NCI-H345 (cell line): ENCODE results near the gene KRTAP5-3.
A peak's percentile ranks its signal among the peaks of the same experiment; 100 is the strongest.
"Not testable (repeated sequence)": the region's sequence is repeated elsewhere in the genome, so short reads cannot be mapped to it uniquely, and the experiment has no call there.

Source experiments
- DNase-seq: peaks from one replicate; lab custom pipeline; 2025; lab: John Stamatoyannopoulos, UW

KRTAP5-3 gene, protein sequence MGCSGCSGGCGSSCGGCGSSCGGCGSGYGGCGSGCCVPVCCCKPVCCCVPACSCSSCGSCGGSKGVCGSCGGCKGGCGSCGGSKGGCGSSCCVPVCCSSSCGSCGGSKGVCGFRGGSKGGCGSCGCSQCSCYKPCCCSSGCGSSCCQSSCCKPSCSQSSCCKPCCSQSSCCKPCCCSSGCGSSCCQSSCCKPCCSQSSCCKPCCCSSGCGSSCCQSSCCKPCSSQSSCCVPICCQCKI

DNA sequence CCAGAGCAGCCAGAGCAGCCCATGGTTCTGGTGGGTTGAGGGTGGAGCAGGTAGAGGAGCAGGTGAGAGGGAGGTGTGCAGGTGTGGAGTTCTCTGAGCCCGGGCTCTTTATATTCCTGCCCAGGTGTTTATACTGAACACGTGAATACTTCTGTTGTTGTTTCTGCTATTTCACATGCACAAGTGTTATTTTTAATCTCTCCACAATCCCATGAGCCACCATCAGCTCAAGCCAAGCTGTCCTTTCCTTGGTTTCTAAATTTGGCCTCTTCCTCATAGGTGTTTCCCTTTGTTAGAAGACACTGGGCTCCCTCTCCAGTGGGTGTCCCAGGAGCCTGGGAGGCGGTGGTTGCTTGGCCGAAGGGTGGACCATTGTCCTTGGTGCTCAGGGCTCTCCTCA lies at the start of gene KRTAP5-3:
Gene KRTAP5-3 (minus strand): TSS at position 101 of the 400 bp plus-strand sequence. CDS start 78 bp downstream, at position 23.
- DNase-seq = peak; percentile 40

GRCh38 chr11:1656670-1657069 lies 48.4 kb upstream of the KRTAP5-3 start:
- no peak for DNase-seq

DNA sequence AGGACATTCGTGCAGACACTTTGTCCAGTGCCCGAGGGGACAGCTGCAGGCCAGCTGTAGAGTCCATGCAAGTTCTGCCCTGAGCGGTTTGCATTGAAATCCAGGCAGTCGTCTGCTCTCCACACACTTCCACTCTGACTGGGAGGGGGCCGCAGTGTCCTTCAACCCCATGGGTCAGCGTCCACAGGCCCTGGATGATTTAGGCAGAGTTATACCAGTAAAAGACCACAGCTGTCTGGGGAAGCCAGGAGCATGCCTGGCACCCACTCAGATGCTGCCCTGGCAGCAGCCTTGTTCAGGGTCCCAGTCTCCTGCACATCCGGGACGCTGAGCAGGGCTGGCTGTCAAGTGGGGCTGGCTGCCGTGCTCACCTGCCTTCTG lies 47.8 kb upstream of the KRTAP5-3 start:
- no peak for DNase-seq

DNA sequence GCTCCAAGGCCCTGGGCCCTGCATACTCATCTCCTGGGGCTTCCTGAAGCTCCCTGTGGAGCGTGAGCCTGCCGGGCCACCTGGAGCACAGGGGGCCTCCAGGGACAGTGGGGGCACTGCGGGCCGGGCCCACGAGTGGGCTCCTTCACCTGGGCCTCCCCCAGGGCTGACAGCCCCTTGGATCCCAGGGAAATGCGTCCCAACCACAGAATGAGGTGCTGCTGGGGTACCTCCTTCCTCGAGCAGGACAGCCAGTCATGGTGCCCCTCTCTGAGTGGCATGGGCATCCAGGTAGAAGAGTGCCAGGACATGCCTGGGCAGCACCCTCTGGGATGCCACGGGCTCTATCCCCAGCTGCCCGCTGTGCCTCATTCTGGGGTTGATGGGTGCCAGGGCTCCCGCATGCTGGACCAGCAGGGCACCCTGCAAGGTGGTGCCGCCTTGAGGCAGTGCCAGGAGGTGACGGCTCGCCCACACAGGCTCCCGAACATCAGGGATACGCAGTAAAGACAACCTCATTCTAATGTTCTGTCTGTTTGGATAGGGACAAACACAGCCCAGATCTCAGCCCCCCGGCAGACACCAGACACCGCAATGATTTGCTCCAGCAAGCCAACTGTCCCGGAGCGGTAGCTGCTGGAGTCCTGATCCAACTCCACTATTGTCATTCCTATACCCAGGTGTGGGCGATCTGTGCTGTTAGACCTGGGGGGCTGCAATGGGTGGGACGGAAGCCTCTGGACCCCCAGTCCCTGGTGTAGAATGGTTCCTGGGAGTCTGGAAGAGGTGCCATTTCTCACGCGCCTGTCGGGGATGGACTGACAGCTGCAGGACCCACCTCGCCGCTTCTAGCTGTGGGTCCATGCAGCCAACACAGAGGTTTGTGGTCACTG lies 47.2 kb upstream of the KRTAP5-3 start:
- DNase-seq = peak; percentile 45

DNA sequence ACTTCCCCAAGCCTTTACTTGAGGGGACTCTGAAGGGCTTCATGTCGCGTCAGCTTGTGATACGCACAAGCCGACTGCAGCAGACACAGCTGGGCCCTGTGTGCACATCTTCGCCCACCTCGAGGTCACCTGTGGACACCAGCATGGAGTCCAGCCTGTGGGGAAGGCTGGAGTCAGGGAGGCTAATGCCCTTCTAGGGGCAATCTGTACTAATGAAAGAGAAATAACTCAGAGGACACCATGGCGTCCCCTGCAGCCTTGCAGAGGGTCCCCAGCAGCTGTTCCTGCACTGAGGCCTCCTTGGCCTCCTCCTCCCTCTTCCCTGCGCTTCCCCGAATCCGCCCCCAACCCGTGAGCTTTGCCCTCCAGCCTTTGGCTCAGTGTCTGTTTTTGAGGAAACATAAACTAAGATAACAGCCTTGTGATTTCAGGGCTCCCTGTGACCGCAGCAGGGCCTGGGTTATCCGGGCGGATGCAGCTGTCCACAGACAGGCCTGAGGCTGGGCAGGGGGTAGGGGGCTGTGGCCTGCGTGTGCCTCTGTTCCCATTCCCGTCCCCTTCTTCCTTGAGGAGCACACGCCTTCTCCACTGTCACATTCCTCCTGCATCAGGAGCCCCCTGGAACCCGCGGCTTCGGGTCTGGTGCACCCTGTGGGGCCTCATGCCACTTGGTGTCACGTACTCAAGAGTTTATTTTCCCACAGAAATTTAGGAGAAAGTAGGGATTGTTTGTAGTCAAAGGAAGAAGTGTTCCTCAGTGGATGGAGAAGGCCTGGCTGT lies 46.3 kb upstream of the KRTAP5-3 start:
- DNase-seq = no peak

DNA sequence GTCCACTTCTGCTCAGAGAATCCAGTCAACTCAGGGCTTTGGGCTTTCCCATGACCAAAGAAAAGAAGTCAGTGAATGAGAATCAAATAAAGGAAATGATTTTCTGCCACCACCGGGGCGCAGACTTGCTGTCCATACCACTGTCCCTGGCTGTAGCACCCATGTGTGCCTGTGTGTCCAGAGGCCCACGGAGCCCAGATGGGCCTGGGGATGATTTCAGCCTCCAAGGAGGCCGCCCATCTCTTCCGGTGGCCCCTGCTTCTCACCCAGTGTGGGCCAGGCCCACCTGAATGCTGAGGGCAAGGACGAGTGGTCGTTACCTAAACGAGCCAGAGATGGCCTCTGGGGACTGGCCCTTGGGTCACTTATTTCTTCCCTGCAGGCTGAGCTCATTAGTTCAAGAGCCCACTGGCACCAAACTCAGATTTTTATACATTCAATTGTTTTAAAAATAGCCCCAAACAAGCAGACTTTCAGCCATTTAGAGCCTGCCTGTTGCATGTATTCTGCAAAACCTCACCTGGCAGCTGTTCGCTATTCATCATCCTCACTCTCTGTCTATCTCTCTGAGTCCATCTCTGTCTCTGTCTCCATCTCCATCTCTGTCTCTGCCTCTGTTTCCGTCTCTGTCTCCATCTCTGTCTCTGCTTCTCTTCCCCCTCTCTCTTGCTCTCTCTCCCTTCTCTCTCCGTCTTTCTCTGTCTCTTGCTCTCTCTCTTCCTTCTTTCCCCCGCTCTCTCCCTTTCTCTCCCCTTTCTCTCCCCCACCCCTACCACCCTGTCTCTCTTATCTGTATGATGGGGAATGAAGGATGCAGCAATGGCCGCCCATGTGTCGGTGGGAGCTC lies 45.5 kb upstream of the KRTAP5-3 start:
- DNase-seq = no peak

GRCh38 chr11:1652771-1653540 lies 44.7 kb upstream of the KRTAP5-3 start:
- peak; percentile 70 for DNase-seq

DNA sequence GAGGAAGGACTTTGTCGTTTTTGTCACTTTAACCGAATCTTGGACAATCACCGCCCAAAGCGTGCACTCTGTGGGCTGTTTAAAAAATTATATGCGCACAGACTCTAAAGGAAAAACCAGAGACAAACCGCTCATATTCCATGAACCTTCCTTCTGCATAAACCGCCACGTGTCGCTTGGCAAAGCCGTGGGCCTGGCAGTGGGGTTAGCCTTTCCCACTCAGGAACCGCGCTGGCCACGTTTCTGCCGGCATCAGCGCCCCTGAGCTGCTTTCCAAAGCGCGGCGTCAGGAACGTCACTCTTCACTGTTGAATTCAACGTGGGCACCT lies 44.1 kb upstream of the KRTAP5-3 start:
- no peak for DNase-seq

- DNase-seq = no peak
Measured at GRCh38 chr11:1652026-1652425, 43.8 kb upstream of the KRTAP5-3 start.

GRCh38 chr11:1651411-1651980 lies 43.2 kb upstream of the KRTAP5-3 start:
- no peak for DNase-seq

- DNase-seq = peak; percentile 13
Measured at GRCh38 chr11:1650918-1651262, 42.6 kb upstream of the KRTAP5-3 start.

DNA sequence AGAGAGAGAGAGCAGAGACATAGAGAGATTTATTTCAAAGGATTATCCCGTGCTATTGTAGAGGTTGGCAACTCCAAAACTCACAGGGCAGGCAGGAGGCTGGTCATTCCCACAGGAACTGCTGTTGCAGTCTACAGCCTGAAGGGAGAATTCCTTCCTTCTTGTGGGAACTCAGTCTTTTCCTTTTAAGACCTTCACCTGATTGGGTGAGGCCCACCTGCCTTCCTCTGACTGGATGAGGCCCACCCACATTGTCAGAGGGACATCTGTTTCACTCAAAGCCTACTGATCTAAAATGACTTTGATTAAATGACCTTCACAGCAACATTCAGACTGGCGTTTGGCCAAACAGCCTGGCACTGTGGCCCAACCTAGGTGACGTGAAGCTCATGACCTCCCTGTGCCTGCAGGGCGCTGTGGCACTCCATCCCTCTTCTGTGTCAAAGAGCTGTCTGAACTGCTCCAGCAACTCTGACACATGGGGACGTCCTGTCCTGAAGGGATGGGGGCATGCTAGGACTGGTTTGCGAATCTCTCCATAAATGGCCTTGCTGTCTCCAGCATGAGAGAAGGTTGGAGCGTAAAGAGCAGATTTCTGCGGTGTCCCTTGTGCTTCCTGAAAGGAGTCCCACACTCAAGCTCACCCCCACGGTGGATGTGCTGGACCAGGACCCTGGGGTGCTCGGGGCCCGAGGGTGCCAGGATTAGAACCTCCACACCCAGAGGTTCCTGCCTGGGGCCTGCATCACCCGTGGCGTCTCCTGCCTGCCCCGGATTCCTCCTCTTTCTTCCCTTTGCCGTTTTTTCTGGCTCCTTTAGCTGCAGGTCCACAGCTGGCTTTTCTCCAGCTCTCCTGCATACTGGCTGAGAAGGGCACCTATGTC lies 42.0 kb upstream of the KRTAP5-3 start:
- DNase-seq = no peak

DNA sequence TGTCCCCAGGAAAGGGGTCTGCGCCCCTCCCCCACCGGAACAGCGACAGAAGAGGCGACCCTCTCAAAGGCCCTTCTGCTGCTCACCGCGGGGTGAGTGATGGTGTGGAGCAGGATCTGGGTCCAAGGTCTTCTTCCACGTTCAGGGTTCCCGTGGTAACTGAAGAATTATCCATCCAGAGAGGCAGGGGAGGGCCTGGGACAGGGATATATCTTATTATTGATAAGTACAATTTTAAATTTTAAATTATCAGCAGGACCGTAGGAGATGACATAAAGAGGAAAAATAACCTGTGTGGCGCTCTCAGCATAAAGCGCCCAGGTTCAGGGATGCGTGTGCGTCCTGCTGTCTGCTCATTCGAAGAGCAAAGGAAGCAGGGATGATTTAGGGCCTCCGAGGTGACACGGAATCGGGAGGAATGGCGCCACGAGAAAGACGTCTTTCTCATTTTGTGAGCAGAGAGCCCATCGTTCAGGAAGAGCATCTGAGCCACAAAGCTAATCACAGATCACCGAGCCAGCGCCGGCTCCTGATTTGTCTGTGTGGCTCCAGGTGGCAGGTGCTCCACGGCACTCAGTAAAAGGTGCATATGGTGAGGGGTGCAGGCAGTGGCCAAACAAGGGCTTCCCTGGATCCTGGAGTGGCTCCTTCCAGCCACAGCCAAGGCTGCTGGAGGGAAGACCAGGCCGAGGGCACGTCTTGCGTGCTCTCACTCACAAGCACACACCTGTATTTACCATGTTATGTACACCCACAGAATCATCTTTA lies 40.6 kb upstream of the KRTAP5-3 start:
- no peak for DNase-seq

- no peak for DNase-seq
Measured at GRCh38 chr11:1647901-1648652, 39.8 kb upstream of the KRTAP5-3 start.

GRCh38 chr11:1646540-1646939 lies 38.3 kb upstream of the KRTAP5-3 start:
- DNase-seq = not testable (repeated sequence)

DNA sequence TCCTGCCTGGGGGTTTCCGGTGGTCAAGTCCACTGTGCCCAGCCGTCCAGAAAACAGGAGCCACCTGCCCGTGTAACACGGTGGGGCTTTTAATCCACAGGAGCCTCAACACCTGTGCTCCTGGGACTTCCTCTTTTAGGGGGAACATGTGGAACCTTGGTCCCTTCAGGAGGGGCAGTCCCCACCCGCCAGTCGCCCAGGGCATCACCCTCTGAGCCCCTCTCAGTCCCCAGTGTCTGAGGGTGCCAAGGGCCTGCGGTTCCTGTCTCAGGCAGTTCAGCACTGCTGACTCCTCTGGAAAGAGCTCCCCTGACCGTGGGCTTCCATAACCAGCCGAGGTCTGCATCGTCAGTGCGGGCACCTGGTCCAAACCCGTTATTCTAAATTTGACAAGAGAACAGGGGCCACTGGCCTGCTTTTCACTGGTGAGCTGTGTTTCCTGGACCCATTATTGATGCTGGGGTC lies 37.1 kb upstream of the KRTAP5-3 start:
- DNase-seq = no peak

GRCh38 chr11:1644601-1645356 lies 36.5 kb upstream of the KRTAP5-3 start:
- no peak for DNase-seq
